Smooth muscle cell (in vitro differentiated cells): ENCODE data around the gene MEGF11. TPM values are rescaled to one million over a fixed set of nuclear protein-coding genes. Genes with fewer than 3 reads are reported as not detected.

ENCODE experiments used
- DNase-seq: peaks from one replicate; lab custom pipeline; 2025; ENCODE audit not compliant: unreplicated experiment; lab: John Stamatoyannopoulos, UW
- H2AFZ ChIP-seq: fragments of 200-600 bp; sonication (generic); 2 replicates; pipeline ENCODE4 v1.6.0; 2016; ENCODE audit warnings: antibody characterized with exemption, low read depth, mild to moderate bottlenecking
- H3F3A ChIP-seq: fragments of 200-600 bp; sonication (generic); 2 replicates; pipeline ENCODE4 v1.6.0; 2017; ENCODE audit warnings: antibody characterized with exemption, low read depth
- H3K27ac ChIP-seq: fragments of 200-600 bp; sonication (generic); 2 replicates; pipeline ENCODE4 v1.5.1; 2016; ENCODE audit warnings: low read depth, mild to moderate bottlenecking
- H3K27me3 ChIP-seq: fragments of 200-600 bp; sonication (generic); 2 replicates; pipeline ENCODE4 v1.6.1; 2016; ENCODE audit warnings: low read depth, mild to moderate bottlenecking
- H3K36me3 ChIP-seq: fragments of 200-600 bp; sonication (generic); 2 replicates; pipeline ENCODE4 v1.5.1; 2016; ENCODE audit warnings: low read depth
- H3K4me1 ChIP-seq: fragments of 200-600 bp; sonication (generic); 2 replicates; pipeline ENCODE4 v1.5.1; 2016; ENCODE audit warnings: low read depth
- H3K4me2 ChIP-seq: fragments of 200-600 bp; sonication (generic); 2 replicates; pipeline ENCODE4 v1.6.0; 2016; ENCODE audit warnings: mild to moderate bottlenecking
- H3K4me3 ChIP-seq: fragments of 200-600 bp; sonication (generic); 2 replicates; pipeline ENCODE4 v1.5.1; 2016; ENCODE audit warnings: mild to moderate bottlenecking
- H3K79me2 ChIP-seq: fragments of 200-600 bp; sonication (generic); 2 replicates; pipeline ENCODE4 v1.6.0; 2016; ENCODE audit warnings: low read depth, mild to moderate bottlenecking
- H3K9ac ChIP-seq: fragments of 200-600 bp; sonication (generic); 2 replicates; pipeline ENCODE4 v1.6.0; 2016; ENCODE audit warnings: low read depth
- H3K9me3 ChIP-seq: fragments of 200-600 bp; sonication (generic); replicated peaks from 2 replicates; pipeline ENCODE4 v1.5.1; 2016; ENCODE audit warnings: low read depth
- H4K20me1 ChIP-seq: fragments of 200-600 bp; sonication (generic); 2 replicates; pipeline ENCODE4 v1.6.0; 2016; ENCODE audit warnings: low read depth
- WGBS: methylation state at CpG from one replicate; pipeline ENCODE4 v1.1.7; 2016; ENCODE audit warnings: low lambda C conversion rate; 5-methylcytosine and 5-hydroxymethylcytosine counted together
- polyA plus RNA-seq: library from polyadenylated mRNA; unstranded; fragments of >200 nt; fragmentation: Nextera tagmentation; extraction: Ambion mirVana; gene quantifications from 2 replicates; pipeline ENCODE4 v1.2.1, GENCODE V29; 2016
- total RNA-seq: library from RNA; depleted of rRNA; stranded (reverse); fragments of >200 nt; gene quantifications from 2 replicates; pipeline ENCODE4 v1.2.3, GENCODE V29; 2014
- TF ChIP-seq, protein P1 (sequence below): fragments of 200-600 bp; sonication (generic); IDR thresholded peaks from 2 replicates; pipeline ENCODE4 v1.5.1; 2017; ENCODE audit warnings: borderline replicate concordance, mild to moderate bottlenecking, antibody characterized with exemption; ENCODE audit not compliant: insufficient read depth, poor library complexity, severe bottlenecking

Gene MEGF11
- total and polyA plus RNA-seq, 2 experiments from 2014 or later = 0.08 TPM; not detected in 1

- Histone ChIP-seq H3K79me2 (no peaks in the 10 kb centered on the region), H2AFZ (no peak overlapping the region), H3K36me3 (no peaks in the 10 kb centered on the region), H3K27ac (peak overlapping the region; percentile 31), H3K4me2 (peak overlapping the region; percentile 61), H3K9me3 (no peaks in the 10 kb centered on the region), H3K9ac (no peak overlapping the region), H3K4me1 (peaks cover 9% of the 10 kb centered on the region), H3K4me3 (no peak overlapping the region), H4K20me1 (peaks cover 25% of the 10 kb centered on the region), H3K27me3 (no peaks in the 10 kb centered on the region), H3F3A (no peaks in the 10 kb centered on the region)
- peak; percentile 5 for DNase-seq
- TF ChIP-seq, protein P1, sequence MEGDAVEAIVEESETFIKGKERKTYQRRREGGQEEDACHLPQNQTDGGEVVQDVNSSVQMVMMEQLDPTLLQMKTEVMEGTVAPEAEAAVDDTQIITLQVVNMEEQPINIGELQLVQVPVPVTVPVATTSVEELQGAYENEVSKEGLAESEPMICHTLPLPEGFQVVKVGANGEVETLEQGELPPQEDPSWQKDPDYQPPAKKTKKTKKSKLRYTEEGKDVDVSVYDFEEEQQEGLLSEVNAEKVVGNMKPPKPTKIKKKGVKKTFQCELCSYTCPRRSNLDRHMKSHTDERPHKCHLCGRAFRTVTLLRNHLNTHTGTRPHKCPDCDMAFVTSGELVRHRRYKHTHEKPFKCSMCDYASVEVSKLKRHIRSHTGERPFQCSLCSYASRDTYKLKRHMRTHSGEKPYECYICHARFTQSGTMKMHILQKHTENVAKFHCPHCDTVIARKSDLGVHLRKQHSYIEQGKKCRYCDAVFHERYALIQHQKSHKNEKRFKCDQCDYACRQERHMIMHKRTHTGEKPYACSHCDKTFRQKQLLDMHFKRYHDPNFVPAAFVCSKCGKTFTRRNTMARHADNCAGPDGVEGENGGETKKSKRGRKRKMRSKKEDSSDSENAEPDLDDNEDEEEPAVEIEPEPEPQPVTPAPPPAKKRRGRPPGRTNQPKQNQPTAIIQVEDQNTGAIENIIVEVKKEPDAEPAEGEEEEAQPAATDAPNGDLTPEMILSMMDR = peak; percentile 46
- WGBS = 51% methylated on average over 16 of the region's 16 CpGs
Measured at GRCh38 chr15:65916664-65917406, 336.7 kb downstream of the MEGF11 start.

- Histone ChIP-seq H3K9ac (no peak overlapping the region), H3K27me3 (no peaks in the 10 kb centered on the region), H4K20me1 (peaks cover 28% of the 10 kb centered on the region), H3K36me3 (no peaks in the 10 kb centered on the region), H2AFZ (no peak overlapping the region), H3K4me1 (peaks cover 9% of the 10 kb centered on the region), H3F3A (no peaks in the 10 kb centered on the region), H3K4me3 (no peak overlapping the region), H3K4me2 (peak overlapping the region; percentile 61), H3K9me3 (no peaks in the 10 kb centered on the region), H3K27ac (no peak overlapping the region), H3K79me2 (no peaks in the 10 kb centered on the region)
- no peak for DNase-seq
- WGBS = 97% methylated on average over 7 of the region's 7 CpGs
- TF ChIP-seq, protein P1 = no peak
Measured at GRCh38 chr15:65916041-65916663, 337.4 kb downstream of the MEGF11 start.

DNA sequence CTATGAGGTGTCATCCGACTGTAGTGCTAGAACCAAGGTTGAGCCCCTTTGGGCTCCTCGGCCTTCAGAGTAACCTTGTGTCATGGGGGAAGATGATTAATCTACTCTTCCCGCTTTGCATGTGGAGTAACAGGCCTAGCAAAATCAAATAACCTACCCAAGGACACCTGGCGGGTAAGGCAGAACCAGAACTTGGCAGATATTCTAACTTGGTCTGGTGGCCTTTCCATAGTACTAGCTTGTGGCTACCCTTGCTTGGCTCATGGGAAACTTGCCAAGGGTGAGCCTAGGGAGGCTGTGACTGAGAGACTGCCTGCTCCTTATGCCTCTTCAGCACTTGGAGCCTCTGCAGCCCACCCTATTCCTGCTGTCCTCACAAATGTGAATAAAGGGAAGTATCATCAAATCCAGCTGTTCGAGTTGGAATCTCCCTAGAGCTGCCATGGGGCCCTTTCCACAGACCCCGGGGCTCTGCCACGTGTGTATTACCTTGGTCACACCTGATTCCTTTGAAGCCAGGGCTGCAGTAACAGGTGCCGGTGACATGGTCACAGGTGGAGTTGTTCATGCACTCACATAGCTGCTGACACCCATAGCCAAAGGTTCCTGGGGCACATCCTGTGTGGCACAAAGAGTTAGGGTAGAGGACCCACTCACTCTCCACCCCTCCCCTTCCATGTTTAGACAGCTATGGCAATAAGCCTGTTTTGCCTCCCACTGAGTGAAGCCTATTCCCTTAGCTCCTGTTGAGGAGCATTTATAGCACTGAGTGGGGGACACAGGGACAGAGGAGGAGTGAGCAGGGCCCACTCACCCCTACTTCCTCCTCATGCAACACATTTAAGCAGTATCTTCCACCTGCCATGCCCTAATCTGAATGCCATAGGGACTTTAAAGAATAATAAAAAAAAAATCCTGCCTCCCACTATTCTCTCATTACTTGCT is 338.3 kb downstream of the MEGF11 start:
- H3F3A ChIP-seq = no peaks in the 10 kb centered on the region

More for the DNA sequence above, 338.3 kb downstream of the MEGF11 start:
- H3K4me1 ChIP-seq = peaks cover 9% of the 10 kb centered on the region
- TF ChIP-seq, protein P1 = no peak
- H3K27ac ChIP-seq = no peak overlapping the region
- H3K27me3 ChIP-seq = no peaks in the 10 kb centered on the region
- 91% methylated on average over 8 of the region's 8 CpGs for WGBS
- H3K9me3 ChIP-seq = no peaks in the 10 kb centered on the region
- H3K79me2 ChIP-seq = no peaks in the 10 kb centered on the region
- H3K36me3 ChIP-seq = no peaks in the 10 kb centered on the region
- H3K4me3 ChIP-seq = no peak overlapping the region
- H3K4me2 ChIP-seq = no peak overlapping the region
- H4K20me1 ChIP-seq = peaks cover 30% of the 10 kb centered on the region
- no peak overlapping the region for H2AFZ ChIP-seq
- no peak for DNase-seq
- H3K9ac ChIP-seq = no peak overlapping the region
